Hematopoietic multipotent progenitor cell treated with erythropoietin and hydrocortisone succinate and interleukin-3 and kit ligand, for 8 days (in vitro differentiated cells): ENCODE results near the gene CERS6.

ENCODE experiments used
- DNase-seq: peaks from one replicate; pipeline ENCODE4 v3.0.0-alpha.2; 2015

Gene CERS6

GRCh38 chr2:168445960-168446359 lies 10.1 kb upstream of the CERS6 start:
- no peak for DNase-seq

- no peak for DNase-seq
Observed at GRCh38 chr2:168448980-168449379, 7.1 kb upstream of the CERS6 start.

GRCh38 chr2:168449419-168449818 lies 6.7 kb upstream of the CERS6 start:
- DNase-seq, result no peak

GRCh38 chr2:168450171-168450570 lies 5.9 kb upstream of the CERS6 start:
- no peak for DNase-seq

GRCh38 chr2:168450732-168451131 lies 5.3 kb upstream of the CERS6 start:
- DNase-seq, result no peak

- no peak for DNase-seq
Observed at GRCh38 chr2:168452781-168453180, 3.3 kb upstream of the CERS6 start.

- no peak for DNase-seq
Observed at GRCh38 chr2:168453404-168453803, 2.7 kb upstream of the CERS6 start.

- no peak for DNase-seq
Observed at GRCh38 chr2:168454737-168455644, 1.1 kb upstream of the CERS6 start.

- peak; percentile 58 for DNase-seq
Observed at GRCh38 chr2:168456521-168457189, 583 bp downstream of the CERS6 start.

GRCh38 chr2:168457190-168457895 lies 1.3 kb downstream of the CERS6 start:
- peak; percentile 20 for DNase-seq

- DNase-seq, result no peak
Observed at GRCh38 chr2:168458139-168458538, 2.1 kb downstream of the CERS6 start.

- no peak for DNase-seq
Observed at GRCh38 chr2:168459256-168459655, 3.2 kb downstream of the CERS6 start.

GRCh38 chr2:168460571-168460970 lies 4.5 kb downstream of the CERS6 start:
- DNase-seq, result no peak

GRCh38 chr2:168461178-168461941 lies 5.3 kb downstream of the CERS6 start:
- no peak for DNase-seq

GRCh38 chr2:168461942-168462331 lies 5.9 kb downstream of the CERS6 start:
- no peak for DNase-seq

- DNase-seq, result no peak
Observed at GRCh38 chr2:168462543-168463045, 6.5 kb downstream of the CERS6 start.

- DNase-seq, result no peak
Observed at GRCh38 chr2:168465594-168465993, 9.5 kb downstream of the CERS6 start.

GRCh38 chr2:168466190-168466737 lies 10.2 kb downstream of the CERS6 start:
- no peak for DNase-seq

GRCh38 chr2:168466834-168467565 lies 10.9 kb downstream of the CERS6 start:
- no peak for DNase-seq

GRCh38 chr2:168467729-168468128 lies 11.7 kb downstream of the CERS6 start:
- no peak for DNase-seq

- DNase-seq, result no peak
Observed at GRCh38 chr2:168468354-168468753, 12.3 kb downstream of the CERS6 start.
